AG20443 (cell line): ENCODE measurements around the gene FBXL19.
"Not testable (repeated sequence)": the region's sequence is repeated elsewhere in the genome, so short reads cannot be mapped to it uniquely, and the experiment has no call there.

Experiments used
- DNase-seq: peaks from one replicate; pipeline ENCODE4 v3.0.0; 2012; ENCODE audit warnings: low spot score, mixed read lengths

The FBXL19 gene, protein sequence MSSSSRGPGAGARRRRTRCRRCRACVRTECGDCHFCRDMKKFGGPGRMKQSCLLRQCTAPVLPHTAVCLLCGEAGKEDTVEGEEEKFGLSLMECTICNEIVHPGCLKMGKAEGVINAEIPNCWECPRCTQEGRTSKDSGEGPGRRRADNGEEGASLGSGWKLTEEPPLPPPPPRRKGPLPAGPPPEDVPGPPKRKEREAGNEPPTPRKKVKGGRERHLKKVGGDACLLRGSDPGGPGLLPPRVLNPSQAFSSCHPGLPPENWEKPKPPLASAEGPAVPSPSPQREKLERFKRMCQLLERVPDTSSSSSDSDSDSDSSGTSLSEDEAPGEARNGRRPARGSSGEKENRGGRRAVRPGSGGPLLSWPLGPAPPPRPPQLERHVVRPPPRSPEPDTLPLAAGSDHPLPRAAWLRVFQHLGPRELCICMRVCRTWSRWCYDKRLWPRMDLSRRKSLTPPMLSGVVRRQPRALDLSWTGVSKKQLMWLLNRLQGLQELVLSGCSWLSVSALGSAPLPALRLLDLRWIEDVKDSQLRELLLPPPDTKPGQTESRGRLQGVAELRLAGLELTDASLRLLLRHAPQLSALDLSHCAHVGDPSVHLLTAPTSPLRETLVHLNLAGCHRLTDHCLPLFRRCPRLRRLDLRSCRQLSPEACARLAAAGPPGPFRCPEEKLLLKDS

DNA sequence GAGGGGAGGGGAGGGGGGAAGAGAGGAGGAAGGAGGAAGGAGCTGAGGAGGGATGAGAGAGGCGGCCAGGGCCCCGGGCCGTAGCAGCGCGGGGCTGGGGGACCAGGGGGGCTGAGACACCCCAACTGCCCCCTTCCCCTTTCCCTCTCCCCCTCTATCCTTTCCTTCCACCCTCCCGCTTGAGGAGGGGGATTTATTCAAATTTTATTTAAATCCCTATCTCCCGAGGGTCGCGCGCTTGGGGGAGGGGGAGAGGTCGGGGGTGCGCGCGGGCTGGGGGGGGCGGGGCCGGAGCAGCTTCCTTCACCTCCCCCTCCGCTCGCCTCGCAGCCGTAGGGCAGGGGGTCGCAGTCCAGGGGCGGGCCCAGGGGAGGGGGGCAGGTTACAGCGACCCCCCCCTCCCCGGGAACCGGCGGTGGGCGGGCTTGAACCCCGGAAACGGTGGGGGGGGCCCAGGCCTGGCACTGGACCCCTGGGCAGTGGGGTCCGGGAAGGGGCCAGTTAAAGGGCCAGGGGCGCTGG lies at the start of gene FBXL19:
FBXL19 (plus strand) TSS at position 19 of the 522 bp plus-strand sequence. CDS start 2,183 bp downstream, outside the sequence.
- peak; percentile 26 for DNase-seq

DNA sequence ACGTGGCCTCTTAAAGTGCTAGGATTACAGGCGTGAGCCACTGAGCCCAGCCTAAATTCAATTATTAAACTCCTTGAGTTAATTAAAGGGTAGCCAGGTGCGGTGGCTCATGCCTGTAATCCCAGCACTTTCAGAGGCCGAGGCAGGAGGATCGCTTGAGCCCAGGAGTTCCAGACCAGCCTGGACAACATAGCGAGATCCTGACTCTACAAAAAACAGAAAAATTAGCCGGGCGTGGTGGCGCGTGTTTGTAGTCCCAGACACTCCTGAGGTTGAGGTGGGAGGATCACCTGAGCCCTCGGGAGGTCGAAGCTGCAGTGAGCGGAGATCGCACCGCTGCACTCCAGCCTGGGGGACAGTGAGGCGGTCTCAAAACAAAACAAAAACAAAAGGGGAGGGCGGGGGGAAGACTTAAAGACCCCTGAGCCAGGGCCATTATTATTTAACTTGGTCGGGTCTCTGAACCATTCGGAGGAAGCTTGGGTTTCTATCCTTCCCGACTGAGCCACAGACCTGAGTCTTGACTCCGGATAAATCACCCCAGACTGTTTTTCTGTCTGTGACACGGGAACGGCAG lies 49.0 kb upstream of the FBXL19 start:
- DNase-seq = no peak

DNA sequence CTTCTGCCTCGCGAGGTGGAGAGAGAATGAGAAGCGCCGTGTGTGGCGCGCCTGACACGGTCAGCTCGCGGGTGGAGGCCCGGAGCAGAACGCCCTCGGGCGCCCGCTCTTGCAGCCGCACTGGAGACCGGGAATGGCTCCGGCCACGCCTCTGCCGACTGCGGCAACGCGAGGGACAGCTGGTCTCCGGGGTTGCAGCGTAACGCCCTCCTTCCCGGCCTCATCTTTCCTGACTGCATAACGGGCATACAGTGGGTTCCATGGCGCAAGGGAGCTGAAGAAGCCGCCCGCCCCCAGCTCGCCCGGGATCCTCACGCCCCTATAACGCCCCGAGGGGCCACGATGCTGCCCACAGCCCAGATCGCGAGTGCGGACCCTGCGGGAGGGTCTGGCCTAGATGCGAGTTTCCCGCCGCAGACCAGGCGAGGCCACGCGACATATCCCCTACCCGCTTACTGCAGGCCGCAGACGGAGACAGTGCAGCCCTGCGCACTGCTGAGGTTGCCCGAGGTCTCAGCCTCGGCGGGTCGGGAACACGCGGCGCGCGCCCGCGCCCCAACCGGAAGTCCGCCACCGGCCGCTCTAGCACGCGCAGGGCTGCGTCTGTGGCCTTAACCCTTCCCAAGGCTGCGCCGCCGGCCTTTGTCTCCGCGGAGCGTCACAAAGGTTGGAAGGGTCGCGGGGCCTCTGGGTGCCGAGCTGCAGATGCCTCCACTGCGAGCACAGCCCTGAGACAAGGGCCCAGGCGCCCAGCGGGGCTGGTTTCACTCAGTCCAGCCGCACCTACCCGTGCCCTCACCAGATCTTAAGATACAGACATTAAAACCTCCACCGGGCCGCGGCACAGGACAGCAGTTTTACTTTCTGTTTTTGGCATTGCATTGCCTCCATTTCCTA lies 48.3 kb upstream of the FBXL19 start:
- DNase-seq = peak; percentile 95

DNA sequence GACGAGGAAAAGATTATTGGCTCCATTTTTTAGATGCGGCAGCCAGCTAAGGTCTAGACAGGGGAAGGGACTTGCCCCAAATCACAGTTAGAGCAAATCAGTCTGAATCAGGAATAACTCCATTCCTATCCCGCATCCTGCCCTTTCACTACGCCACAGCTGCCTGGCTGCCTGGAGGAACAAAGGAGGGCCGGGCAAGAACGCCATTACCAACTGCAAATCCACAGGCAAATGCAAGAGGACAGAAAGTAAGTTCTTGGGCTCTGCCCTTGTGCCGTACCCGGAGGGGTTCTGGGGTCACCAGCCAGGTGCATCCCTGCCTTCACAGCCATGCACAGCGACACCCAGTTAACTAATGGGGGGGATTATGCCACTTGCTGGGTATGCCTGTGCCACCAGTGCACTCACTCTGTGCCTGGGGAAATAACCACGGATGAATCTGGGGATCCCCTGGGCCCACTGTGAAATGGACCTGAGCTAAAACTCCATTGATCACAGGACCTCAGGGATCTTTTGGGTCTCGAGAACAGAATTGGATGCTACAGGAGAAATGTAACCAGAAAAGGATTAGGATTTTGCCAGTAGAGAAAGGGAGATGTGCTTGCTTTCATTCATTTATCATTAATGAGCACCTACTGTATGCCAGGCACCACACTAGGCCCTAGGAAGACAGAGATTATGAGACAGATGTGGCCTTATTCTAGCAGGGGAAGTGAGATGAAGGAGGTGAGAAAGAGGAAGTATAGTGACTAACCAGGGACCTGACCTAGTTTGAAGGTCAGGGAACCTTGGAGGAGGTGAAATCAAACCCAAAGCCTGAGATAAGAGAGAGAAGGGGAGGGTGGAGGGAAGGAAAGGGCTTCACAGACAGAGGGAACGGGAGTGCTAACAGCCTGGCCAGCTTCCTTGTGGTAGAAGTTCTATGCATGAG lies 47.2 kb upstream of the FBXL19 start:
- DNase-seq = peak; percentile 37

DNA sequence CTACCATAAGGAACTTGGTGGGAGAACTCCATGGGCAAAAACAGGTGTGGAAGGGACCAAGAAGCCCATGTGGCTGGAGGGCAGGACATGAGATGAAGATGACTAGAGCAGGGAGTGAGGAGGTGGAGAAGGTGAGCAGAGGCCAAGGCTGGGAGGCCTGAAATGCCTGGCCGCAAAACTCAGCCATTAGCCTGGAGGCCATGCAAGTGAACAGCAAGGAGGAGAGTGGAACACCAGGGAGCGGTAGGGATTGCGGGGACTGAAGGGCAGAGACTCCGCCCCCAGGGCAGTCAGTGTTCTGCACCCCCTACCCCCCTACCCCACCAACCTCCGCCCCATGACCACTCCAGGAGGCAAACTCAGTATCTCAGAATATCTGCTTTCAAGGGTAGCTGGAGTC lies 46.5 kb upstream of the FBXL19 start:
- DNase-seq = peak; percentile 29

DNA sequence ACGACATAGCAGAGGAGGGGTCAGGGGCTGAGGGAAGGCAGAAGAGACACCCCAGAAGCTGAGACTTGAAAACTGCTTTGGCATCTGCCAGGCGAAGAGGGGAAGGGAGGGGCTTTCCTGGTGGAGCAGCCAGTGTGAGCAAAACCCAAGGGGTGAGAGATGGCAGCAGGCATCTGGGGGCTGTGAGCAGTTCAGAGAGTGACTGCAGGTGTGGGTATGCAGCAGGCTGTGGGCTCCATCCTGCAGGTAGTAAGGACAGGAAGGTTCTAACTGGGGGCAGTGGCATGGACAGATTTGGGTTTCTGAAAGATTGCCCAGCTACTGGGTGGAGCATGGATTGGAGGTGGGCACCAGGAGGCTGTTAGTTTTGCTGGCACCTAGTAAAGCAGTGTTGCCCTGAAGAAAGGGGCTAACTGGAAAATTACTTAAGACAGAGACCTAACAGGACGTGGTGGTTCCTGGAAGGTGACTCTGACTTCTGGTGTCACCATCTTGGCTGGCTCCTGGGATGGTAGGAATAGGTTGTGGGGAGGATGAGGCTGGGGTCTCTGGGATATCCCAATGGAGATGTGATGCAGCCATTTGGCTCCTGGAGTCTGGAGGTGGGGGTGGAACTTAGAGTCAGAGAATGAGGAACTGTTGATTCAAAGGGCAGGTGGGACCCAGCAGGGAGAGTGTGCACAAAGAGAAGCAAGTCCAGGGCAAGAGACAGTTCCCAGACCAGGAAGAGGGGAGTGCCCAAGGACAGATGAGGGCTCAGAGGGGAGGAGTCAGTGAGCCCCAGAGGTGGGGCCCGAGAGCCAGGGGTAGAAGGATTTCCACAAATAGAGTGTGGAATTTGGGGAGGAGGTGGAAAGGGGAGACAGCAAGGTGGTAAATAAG lies 40.7 kb upstream of the FBXL19 start:
- DNase-seq = no peak

DNA sequence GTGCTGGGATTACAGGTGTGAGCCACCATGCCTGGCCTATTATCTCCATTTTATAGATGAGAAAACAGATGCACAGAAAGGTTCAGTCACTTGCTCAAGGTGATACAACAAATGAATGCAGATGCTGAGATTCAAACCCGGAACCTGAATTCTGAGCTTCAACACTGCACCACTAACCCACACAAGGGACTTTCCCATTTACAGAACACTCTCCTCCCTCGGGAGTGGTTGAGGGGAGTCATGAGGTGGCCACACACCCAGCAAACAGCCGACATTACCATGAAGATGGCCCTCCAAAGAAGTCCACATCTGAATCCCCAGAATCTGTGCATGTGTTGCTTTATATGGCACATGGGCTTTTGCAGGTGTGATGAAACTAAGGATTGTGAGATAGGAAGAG lies 38.6 kb upstream of the FBXL19 start:
- DNase-seq = no peak

DNA sequence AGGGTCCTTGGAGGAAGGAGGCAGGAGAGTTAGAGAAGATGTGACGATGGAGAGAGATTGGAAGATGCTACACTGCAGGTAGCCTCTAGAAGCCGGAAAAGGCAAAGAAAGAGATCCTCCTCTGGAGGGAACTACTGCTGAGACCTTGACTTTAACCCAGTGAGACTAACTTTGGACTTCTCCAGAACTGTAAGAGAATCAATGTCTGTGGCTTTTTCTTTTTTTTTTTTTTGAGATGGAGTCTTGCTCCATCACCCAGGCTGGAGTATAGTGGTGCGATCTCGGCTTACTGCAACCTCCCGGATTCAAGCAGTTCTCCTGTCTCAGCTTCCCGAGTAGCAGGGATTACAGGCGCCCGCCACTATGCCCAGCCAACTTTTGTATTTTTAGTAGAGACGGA lies 38.2 kb upstream of the FBXL19 start:
- no peak for DNase-seq

DNA sequence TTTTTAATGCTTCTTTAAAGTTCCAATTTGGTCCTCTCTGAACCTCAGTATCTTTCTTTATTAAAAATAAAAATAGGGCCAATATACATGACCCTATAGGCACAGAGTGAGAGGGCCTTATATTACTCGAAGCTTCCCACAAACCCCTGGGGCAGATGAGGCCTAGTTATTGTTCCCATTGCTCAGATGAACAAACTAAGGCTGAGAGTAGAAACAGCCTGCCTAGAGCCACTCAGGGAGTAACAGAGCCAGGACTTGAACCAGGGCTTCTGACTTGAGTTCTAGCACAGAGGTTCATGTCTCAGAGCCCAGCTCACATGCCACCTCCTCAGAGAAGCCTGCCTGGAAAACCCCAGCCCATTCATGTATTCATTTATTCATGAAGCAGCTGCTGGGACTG lies 37.2 kb upstream of the FBXL19 start:
- no peak for DNase-seq

DNA sequence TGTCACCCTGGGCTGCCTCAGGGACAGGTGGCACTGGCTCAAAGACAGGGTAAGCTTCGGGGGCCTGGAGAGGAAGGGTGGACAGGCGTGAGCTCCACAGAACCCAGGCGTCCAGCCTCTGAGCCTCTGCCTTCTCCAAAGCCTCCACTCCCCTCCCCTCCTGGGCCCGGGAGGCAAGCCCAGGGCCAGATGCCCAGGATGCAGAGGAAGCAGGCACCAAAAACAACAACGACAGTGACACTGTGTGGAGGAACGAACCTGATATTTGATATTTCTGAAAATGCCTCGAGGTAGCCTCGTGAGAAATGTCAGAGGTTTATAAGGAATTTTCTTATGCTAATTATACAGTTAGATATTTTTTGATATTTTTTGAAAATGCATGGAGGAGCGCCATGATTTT lies 35.4 kb upstream of the FBXL19 start:
- DNase-seq = no peak

DNA sequence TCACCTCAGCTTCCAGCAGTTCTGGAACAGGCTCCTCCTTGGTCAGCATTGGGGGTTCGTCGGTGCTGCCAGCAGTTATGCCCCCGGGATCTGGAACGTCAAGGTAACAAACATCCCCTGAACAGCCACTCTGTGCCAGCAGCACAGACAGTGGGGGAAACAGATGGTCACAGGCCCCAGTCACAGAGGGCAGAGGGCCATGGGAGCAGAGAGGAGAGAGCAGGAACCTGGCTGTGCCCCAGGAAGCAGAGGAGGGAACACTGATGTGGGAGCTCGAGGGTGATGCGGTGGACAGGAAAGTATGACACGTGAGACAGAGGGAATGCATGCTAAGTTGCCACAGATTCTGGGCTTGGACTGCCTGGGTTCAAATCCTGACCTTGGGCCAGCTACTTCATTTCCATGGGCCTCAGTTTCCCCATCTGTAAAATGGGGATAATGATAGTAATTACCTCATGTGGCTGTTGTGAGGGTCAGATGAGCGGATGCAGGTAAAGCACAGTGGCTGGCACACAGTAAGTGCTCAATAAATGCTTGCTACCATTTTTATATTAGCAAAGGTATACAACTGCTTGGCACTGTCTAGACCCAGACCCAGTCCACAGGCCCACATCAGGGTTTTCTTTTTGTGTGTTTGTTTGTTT lies 34.4 kb upstream of the FBXL19 start:
- no peak for DNase-seq

DNA sequence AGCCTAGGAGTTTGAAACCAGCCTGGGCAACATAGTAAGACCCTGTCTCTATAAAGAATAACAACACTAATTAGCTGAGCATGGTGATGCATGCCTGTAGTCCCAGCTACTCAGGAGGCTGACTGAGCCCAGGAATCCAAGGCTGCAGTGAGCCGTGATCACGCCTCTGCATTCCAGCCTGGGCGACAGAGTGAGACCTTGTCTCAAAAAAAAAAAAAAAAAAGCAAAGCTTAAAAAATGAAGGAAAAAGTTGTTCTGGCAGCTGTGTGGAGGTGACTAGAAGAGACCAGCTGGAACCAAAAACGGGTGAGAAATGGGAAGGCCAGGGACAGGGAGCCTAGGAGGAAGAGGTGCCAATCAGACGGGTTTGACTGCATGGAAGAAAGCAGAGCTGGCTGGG lies 33.7 kb upstream of the FBXL19 start:
- no peak for DNase-seq

DNA sequence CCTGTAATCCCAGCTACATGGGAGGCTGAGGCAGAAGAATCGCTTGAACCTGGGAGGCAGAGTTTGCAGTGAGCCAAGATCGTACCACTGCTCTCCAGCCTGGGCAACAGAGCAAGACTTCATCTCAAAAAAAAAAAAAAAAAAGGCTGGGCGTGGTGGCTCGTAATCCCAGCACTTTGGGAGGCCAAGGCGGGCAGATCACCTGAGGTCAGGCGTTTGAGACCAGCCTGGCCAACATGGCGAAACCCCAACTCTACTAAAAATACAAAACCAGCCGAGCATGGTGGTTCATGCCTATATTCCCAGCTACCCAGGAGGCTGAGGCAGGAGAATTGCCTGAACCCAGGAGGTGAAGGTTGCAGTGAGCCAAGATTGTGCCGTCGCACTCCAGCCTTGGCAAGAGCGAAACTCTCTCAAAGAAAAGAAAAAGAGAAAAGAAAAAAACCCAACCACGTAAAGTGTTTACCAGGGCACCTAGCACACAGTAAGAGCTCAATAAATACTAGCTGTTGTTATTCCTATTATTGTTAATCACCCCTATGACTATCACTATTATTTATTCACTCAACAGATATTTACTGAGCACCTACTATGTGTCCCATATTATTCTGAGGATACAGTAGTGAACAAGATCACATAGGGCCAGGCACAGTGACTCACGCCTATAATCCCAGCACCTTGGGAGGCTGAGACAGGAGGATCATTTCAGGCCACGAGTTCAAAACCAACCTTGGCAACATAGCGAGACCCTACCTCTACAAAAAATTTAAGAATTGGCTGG lies 32.1 kb upstream of the FBXL19 start:
- not testable (repeated sequence) for DNase-seq

DNA sequence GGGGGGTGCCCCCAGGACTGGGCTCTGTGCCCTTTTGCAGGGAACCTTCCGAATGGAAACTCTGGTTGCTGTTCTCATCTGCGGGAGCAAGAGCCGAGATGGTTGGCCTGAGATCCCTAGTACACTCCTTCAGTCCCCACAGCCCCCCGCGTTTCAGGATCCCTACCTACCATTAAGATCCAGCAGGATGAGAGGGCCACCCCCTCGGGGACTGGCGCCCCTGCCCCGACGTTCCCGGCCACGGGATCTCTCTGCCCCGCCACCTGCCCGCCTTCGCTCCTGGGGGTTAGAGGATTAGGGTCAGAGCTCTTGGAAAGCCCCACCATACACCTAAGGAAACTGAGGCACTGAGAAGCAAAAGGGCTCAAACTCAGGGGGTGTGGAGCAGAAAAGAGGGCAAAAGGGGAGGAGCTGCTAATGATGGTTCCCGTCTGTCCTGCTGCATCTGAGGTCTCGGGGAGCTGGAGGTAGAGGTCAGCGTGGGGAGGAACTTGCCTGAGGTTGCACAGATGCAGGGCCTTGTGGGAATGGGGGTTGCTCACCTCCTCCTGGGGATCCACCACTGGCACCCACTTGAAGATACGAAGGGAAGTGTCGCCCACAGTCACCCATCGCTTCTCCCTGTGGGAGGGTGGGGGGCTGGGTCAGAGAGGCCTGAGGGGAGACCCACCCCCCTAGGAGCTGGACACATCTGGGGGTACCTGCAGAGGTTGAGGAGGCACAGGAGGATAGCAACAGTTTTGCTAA lies 30.5 kb upstream of the FBXL19 start:
- DNase-seq = no peak

DNA sequence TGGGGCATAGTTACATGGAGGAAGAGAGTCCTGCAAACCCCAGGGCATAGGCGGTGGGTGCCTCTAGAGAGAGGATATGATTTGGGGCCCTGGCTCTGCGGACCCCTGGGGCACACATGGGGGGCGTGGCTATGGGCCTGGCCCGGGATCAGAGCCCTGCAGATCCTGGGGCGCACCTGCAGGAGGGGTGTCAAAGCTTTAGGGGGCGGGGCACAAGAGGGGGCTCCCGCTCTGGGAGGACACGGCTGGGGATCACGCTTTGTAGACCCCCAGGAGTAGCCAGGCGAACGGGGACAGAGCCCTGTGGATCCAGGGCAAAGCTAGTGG lies 30.0 kb upstream of the FBXL19 start:
- no peak for DNase-seq

DNA sequence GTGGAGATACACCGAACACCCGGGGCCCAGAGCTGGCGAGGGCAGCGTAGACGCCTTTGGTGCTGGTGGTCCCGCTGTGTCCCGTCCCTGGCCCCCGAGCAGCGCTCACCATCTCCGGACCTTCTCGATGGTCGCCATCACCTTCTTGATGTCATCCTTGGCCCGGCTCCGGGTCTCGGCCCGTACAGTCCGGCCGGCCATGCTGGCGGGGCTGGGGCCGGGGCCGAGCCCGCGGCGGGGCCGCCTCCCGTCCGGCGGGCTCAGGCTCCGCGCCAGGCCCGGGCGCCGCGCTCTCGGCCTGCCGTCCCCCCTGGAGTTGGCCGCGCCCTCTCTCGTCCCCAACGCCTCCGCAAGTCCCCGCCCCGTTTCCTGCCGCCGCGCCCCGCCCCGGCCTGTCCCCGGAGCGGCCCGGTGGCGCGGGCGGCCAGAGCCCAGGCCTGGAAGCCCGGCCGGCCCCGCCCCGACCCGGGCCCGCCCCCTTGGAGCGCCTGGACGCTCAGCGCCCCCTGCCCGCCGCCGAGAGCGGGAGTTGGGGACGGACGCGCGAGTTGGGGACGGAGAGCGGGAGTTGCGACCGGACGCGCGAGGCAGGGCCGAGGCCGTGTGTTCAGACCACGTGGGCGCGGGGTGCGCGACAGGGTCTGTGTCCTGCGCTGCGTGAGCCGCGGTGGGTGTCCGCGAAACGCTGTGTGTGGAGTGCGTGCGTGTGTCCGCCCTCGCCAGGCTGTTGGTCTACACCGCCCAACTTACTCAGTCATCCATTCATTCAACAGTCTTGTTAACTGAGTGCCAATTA lies 29.4 kb upstream of the FBXL19 start, which contains the start of gene BCL7C:
BCL7C (minus strand) TSS at position 334 of the 796 bp plus-strand sequence; CDS start at position 201, 133 bp downstream.
- DNase-seq = peak; percentile 94
